GM18907 (cell line): Measurements from ENCODE around the gene FAM229A.

Experiments used
- ATAC-seq: cut with Tn5 transposase; IDR thresholded peaks from one replicate; pipeline ENCODE4 v1.9.1; 2021; ENCODE audit warnings: mild to moderate bottlenecking, moderate library complexity; ENCODE audit not compliant: unreplicated experiment

FAM229A gene

DNA sequence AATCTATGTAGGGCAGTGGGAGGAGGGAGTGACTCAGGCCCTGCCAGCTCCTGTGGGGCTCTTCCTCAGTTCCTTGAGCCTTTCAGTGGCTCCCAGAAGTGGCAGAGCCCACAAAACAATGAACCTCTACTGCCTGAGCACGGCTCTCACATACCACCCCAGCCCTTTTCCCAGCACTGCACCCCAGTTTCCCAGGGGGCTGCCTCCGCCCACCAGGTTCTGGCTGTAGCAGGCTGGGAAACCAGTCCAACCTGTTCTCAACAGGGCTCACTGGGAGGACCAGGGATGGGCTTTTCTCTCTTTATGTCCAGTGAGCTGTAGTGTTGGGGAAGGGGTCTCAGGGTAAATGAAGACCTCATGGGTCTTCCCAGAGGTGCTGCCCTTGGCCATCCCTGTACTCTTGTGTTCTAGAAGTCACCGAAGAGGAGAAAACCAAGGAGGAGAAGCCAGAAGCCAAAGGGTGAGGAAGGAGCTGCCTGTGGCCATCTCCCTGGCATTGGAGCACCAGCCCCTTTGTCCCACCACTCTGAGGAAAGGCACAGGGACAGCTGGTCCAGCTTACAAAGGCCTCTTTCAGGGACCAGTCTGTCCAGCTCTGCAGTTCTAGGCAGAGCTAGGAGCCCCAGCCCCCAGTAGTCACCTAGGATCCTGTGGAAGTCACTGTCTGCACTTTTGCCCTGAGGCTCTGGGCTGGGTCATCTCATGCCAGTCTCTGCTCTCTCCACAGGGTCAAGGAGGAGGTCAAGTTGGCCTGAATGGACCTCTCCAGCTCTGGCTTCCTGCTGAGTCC lies 29.8 kb downstream of the FAM229A start:
- no peak for ATAC-seq

GRCh38 chr1:32331549-32331948 lies 30.7 kb downstream of the FAM229A start:
- ATAC-seq, result no peak

DNA sequence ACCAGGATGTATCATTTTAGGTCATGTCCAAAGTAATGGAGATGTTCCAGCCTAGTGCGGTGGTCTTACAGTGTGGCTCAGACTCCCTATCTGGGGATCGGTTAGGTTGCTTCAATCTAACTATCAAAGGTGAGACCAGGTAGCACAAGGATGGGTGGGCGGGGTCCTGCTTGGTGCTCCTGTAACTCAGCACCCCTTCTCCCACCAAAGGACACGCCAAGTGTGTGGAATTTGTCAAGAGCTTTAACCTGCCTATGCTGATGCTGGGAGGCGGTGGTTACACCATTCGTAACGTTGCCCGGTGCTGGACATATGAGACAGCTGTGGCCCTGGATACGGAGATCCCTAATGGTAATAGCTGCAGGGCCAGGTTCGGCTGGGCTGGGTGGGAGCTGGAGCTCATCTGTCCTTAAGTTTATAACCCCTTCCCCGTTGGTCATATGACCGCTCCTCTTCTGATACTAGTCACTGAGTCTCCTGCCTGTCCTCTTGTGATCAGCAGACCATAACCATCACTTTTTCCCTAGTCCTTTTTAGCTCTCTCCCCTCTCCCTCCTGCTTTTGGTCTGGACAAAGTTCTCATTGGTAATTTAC lies 31.6 kb downstream of the FAM229A start:
- ATAC-seq, result no peak

DNA sequence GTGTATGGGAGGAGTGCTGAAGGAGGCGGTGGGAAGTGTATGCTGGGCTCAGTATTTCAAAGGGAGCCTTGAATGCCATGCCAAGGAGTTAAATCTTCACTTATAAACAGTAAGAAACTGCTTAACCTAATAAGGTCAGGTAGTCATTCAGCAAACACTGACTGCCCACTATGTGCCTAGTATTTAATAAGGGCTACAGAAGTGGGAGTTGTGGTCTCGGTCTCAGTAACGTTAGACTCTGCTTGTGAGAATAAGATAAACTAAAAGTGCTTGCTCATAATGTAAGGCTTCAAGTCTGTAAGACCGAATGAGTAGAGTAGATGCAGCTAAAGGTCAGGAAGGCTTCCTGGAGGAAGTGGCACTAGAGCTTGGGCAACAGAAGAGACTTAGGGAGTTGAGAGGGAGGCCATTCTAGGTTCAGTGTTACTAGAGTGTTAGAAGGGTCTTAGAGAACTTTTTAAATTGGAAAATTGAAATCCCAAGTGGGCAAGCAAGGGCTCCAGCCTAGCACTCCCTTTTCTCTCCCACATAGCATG lies 32.3 kb downstream of the FAM229A start:
- ATAC-seq, result no peak

DNA sequence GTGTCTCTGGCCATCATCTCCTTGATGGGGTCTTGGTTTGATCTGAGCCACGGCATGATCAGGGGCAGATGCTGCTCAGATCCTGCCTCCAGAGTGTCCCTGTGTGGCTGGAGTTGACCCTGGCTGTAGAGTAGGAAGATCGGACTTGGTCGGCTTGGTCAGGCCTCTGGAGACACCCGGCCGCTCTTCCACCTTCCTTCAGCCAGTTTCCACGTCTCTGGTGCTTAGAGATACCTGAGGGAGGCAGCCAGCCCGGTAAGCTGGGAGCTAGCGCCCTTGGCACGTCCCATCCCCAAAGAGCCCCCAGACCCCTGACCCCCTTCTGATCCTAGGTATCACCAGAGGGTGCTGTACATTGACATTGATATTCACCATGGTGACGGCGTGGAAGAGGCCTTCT lies 35.1 kb downstream of the FAM229A start:
- no peak for ATAC-seq

DNA sequence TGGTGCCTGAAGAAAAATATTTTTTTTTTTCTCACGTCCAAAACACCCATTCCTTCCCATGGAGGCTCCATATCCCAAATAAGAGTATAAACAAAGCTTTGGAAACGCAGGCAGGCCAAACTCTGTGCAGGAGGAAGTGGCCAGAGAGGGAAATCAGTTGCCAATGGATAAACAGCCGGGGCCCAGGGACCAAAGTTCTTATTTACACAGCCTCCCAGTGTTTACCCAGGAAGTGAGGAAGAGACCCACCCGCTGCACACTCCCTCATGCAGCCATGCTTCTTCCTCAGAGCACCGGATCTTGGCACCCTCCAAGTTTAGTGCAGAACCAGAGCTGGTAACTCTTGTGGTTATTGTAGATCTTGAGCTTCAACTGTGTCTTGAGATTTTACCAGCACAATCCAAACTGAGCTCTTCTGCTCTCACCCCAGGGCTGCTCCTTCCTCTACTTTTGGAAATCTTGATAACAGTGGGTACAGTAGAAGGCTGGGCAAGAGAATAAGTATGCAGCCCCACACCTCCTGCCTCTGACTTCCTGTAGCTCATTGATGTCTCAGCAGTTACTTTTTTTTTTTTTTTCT lies 40.5 kb downstream of the FAM229A start:
- no peak for ATAC-seq

DNA sequence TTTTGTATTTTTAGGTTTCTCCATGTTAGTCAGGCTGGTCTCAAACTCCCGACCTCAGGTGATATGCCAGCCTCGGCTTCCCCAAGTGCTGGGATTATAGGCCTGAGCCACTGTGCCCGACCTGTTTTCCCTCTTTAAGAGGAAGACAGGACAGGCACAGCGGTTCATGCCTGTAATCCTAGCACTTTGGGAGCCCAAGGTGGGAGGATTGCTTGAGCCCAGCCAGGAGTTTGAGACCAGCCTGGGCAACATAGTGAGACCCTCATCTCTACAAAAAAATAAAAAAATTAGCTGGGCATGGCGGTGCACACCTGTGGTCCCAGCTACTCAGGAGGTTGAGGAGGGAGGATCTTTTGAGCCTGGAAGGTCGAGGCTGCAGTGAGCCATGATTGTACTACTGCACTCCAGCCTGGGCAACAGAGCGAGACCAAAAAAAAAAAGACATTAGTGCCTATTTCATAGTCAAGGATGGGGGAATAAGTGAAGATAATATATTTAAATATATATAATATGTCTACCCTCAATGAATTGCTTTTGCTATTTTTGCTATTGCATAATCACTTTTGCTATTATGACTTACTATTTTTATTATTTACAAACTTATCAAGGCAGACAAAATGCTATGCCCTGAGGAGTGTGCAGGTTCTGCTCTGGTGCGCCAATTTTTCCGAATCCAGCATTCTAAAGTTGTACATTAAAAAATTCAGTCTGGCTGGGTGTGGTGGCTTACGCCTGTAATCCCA lies 44.0 kb downstream of the FAM229A start:
- ATAC-seq, result no peak

DNA sequence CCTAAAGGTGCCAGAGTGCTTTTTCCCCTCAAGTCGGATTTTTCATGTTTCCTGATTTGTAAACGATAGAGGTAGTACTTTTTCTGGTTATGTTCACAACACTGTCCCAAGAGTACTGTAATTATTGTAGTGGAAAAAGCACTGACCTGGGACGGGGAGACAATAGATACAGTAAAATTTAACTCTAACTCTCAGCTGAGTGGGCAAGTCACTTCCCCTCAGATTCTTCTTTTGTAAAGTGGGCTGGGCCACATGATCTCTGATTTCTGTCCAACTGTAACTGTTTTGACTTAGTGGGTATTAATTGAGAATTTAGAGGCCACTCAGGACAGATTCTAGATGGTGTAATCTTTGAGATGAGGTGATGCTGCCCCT lies 45.4 kb downstream of the FAM229A start:
- ATAC-seq, result peak; percentile 12

DNA sequence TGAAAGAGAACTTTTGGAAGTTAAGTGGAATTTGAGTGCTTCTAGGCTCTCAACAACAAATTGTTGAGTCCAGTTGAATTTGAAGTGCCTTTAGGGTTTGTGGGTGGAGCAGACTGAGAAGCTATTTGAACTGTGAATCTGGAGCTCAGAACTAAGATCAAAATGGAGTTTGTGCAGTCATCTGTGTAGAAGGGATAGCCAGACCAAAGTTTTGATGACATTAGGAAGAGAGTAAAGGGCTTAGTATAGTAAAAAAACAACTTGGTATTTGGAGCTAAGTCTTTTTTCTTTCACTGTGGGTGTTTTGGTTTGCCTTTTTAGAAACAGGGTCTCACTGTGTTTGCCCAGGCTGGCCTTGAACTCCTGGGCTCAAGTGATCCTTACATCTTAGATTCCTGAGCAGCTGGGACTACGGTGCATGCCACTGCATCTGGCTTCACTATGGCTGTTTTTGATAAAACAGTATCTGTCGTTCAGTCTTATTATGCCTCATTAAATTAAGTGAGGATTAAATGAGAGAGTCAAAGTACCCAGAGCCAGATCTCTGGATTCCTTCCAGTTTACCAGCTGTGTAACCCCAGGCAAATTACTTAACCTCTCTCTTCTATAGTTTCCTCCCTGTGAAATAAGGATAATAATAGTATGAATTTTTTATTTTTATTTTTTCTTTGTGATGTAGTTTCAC lies 50.4 kb downstream of the FAM229A start:
- ATAC-seq, result no peak
